Spleen (tissue), 11 donors: ENCODE results near the gene ERG28. TPM values are rescaled to one million over a fixed set of nuclear protein-coding genes. Genes with fewer than 3 reads are reported as not detected.

ENCODE experiments used
- DNase-seq: peaks from one replicate; pipeline ENCODE4 v3.0.0-alpha.2; 2020
- H3K27ac ChIP-seq, 8 donors: fragments of 200-600 bp; sonication (generic) in 7 of 8; 1 replicate in 4 of 8; 2 replicates in 4 of 8; pipeline versions ENCODE4 v1.5.0 to v1.8.0; 2016 to 2021; ENCODE audit warnings: inconsistent platforms in 4 of 8, mild to moderate bottlenecking in 4 of 8, moderate library complexity in 1 of 8
- H3K27me3 ChIP-seq, 7 donors: fragments of 200-600 bp; sonication (generic) in 6 of 7; replicated peaks in 1 of 7; 1 replicate in 4 of 7; 2 replicates in 3 of 7; pipeline versions ENCODE4 v1.5.0 to v1.8.0; 2016 to 2021; ENCODE audit warnings: inconsistent platforms in 3 of 7, mild to moderate bottlenecking in 1 of 7
- H3K36me3 ChIP-seq, 6 donors: fragments of 200-600 bp; sonication (generic) in 5 of 6; 1 replicate in 4 of 6; 2 replicates in 2 of 6; pipeline versions ENCODE4 v1.5.0 to v1.8.0; 2016 to 2021; ENCODE audit warnings: inconsistent platforms in 2 of 6
- H3K4me1 ChIP-seq, 6 donors: fragments of 200-600 bp; sonication (generic) in 5 of 6; 1 replicate in 3 of 6; 2 replicates in 3 of 6; pipeline versions ENCODE4 v1.5.0 to v1.8.0; 2016 to 2021; ENCODE audit warnings: inconsistent platforms in 3 of 6
- H3K4me3 ChIP-seq, 8 donors: fragments of 200-600 bp; sonication (generic) in 7 of 8; 1 replicate in 4 of 8; 2 replicates in 4 of 8; pipeline versions ENCODE4 v1.5.0 to v1.8.0; 2016 to 2021; ENCODE audit warnings: inconsistent platforms in 4 of 8, mild to moderate bottlenecking in 4 of 8, moderate library complexity in 2 of 8
- H3K9me3 ChIP-seq, 8 donors: fragments of 200-600 bp; sonication (generic) in 7 of 8; 1 replicate in 4 of 8; 2 replicates in 4 of 8; pipeline versions ENCODE4 v1.5.0 to v1.8.0; 2016 to 2021; ENCODE audit warnings: inconsistent platforms in 4 of 8
- CTCF ChIP-seq, 11 experiments: fragments of 200-600 bp in 7 of 11; fragments of 450-650 bp in 4 of 11; sonication (generic) in 4 of 11; IDR thresholded peaks in 8 of 11; conservative IDR thresholded peaks in 3 of 11; 1 replicate in 7 of 11; 2 replicates in 4 of 11; pipeline versions ENCODE4 v1.4.0 to v1.8.0; 2016 to 2021; ENCODE audit warnings: antibody characterized with exemption in 11 of 11, inconsistent platforms in 4 of 11, mild to moderate bottlenecking in 1 of 11
- POLR2A ChIP-seq, 3 donors: fragments of 450-650 bp; IDR thresholded peaks; one replicate each; pipeline ENCODE4 v1.5.1; 2017; ENCODE audit warnings: antibody characterized with exemption in 3 of 3, mild to moderate bottlenecking in 1 of 3
- POLR2AphosphoS5 ChIP-seq, 3 donors: sonication (generic); formaldehyde crosslinking; IDR thresholded peaks; one replicate each; pipeline ENCODE4 v1.5.1; 2017; ENCODE audit warnings: antibody characterized with exemption in 3 of 3
- WGBS, 5 donors: extraction: QIAGEN DNeasy Blood & Tissue Kit in 3 of 5; methylation state at CpG; one replicate each; pipeline versions ENCODE4 v1.1.5 to v1.1.7; 2013 to 2018; 5-methylcytosine and 5-hydroxymethylcytosine counted together
- intact Hi-C: fragments of 100-400 bp; cut with DNase I; formaldehyde crosslinking; loops from one replicate; pipeline ENCODE4 v1.15.0; 2023; ENCODE audit warnings: low total_unique reads
- polyA plus RNA-seq, 3 donors: library from polyadenylated mRNA; stranded (reverse); fragments of 200-250 nt; gene quantifications; one replicate each; pipeline ENCODE4 v1.2.1, GENCODE V29; 2013
- total RNA-seq, 7 donors: library from RNA; depleted of rRNA in 3 of 7; stranded (reverse); fragments of >200 nt in 3 of 7; fragmentation: NEBNext Ultra II Directional in 4 of 7; extraction: Animal tissue kit (Norgen Biotek cat#: 25700) in 4 of 7; gene quantifications; one replicate each; pipeline versions ENCODE4 v1.1.0 to v1.2.1, GENCODE V29; 2016 to 2021
- donor health status: healthy with polysubstance abuse.
- donor health status: DM: no; HTN: no; CAD: no; lungs with moderate emphysema.
- donor health status: DM: no; HTN: no; CAD: no.
- donor health status: Bipolar disorder and iron deficiency.
- donor health status: healthy.
- donor health status: DM: no; HTN: no; CAD: no.
- donor health status: DM: yes; HTN: yes; CAD: no.

Gene ERG28
- total and polyA plus RNA-seq, 10 donors = 6.1 to 11.1 (median 7.8) TPM

GRCh38 chr14:75625034-75625433, 35.6 kb downstream of the ERG28 start:
- Histone ChIP-seq H3K27ac (peak overlapping the region in 3 of 8 donors; percentile 59 to 82 (median 64)), H3K27me3 (no peaks in the 10 kb centered on the region), H3K9me3 (no peaks in the 10 kb centered on the region), H3K4me3 (no peak overlapping the region), H3K36me3 (peaks cover 0 to 8% (median 0%) of the 10 kb centered on the region in 6 donors), H3K4me1 (peaks cover 0 to 15% (median 3%) of the 10 kb centered on the region in 6 donors)
- no peak for TF ChIP-seq CTCF (IDR thresholded peaks at IDR 0.05 in 8 of 11, conservative IDR thresholded peaks at IDR 0.05 in 3 of 11)
- no peak for TF ChIP-seq POLR2A (IDR thresholded peaks at IDR 0.05)
- no peak for TF ChIP-seq POLR2AphosphoS5 (IDR thresholded peaks at IDR 0.05)
- WGBS, 5 donors = 76 to 98% (median 95%) methylated on average over 3 of the region's 3 CpGs
- no peak for DNase-seq
- intact Hi-C loops = no loop called here

- no peaks in the 10 kb centered on the region for H3K27me3 ChIP-seq
- intact Hi-C loops = no loop called here
- H3K4me3 ChIP-seq = no peak overlapping the region
- 73 to 97% (median 84%) methylated on average over 1 of the region's 1 CpG for WGBS, 5 donors
- peaks cover 0 to under 1% (median 0%) of the 10 kb centered on the region in 6 donors for H3K36me3 ChIP-seq
- H3K9me3 ChIP-seq = no peaks in the 10 kb centered on the region
- no peak for TF ChIP-seq POLR2A (IDR thresholded peaks at IDR 0.05)
- peak in 2 of 3 donors; percentile 52 to 80 for TF ChIP-seq POLR2AphosphoS5 (IDR thresholded peaks at IDR 0.05)
- TF ChIP-seq CTCF (IDR thresholded peaks at IDR 0.05 in 8 of 11, conservative IDR thresholded peaks at IDR 0.05 in 3 of 11) = no peak
- peaks cover 0 to 41% (median 11%) of the 10 kb centered on the region in 6 donors for H3K4me1 ChIP-seq
- DNase-seq = no peak
- peak overlapping the region in 4 of 8 donors; percentile 32 to 59 (median 44) for H3K27ac ChIP-seq
Observed at GRCh38 chr14:75619548-75619947, 41.1 kb downstream of the ERG28 start.

- Histone ChIP-seq H3K4me3 (no peak overlapping the region), H3K27ac (peak overlapping the region in 7 of 8 donors; percentile 15 to 86 (median 74)), H3K4me1 (peaks cover 0 to 50% (median 20%) of the 10 kb centered on the region in 6 donors), H3K36me3 (no peaks in the 10 kb centered on the region), H3K27me3 (no peaks in the 10 kb centered on the region), H3K9me3 (no peaks in the 10 kb centered on the region)
- DNase-seq = peak; percentile 75
- intact Hi-C loops = no loop called here
- TF ChIP-seq POLR2AphosphoS5 (IDR thresholded peaks at IDR 0.05) = peak in 2 of 3 donors; percentile 64 to 82
- no peak for TF ChIP-seq POLR2A (IDR thresholded peaks at IDR 0.05)
- no peak for TF ChIP-seq CTCF (IDR thresholded peaks at IDR 0.05 in 8 of 11, conservative IDR thresholded peaks at IDR 0.05 in 3 of 11)
- WGBS, 5 donors = 34 to 64% (median 41%) methylated on average over 4 of the region's 4 CpGs
Observed at GRCh38 chr14:75615200-75615599, 45.5 kb downstream of the ERG28 start.

GRCh38 chr14:75614179-75614578, 46.5 kb downstream of the ERG28 start:
- Histone ChIP-seq H3K4me3 (no peak overlapping the region), H3K27me3 (no peaks in the 10 kb centered on the region), H3K9me3 (no peaks in the 10 kb centered on the region), H3K4me1 (peaks cover 0 to 53% (median 21%) of the 10 kb centered on the region in 6 donors), H3K27ac (peak overlapping the region in 6 of 8 donors; percentile 46 to 86 (median 76)), H3K36me3 (no peaks in the 10 kb centered on the region)
- intact Hi-C loops = no loop called here
- TF ChIP-seq POLR2A (IDR thresholded peaks at IDR 0.05) (no peak), POLR2AphosphoS5 (IDR thresholded peaks at IDR 0.05) (peak in 1 of 3 donors; percentile 57), CTCF (IDR thresholded peaks at IDR 0.05 in 8 of 11, conservative IDR thresholded peaks at IDR 0.05 in 3 of 11) (no peak)
- WGBS, 5 donors = 47 to 64% (median 51%) methylated on average over 4 of the region's 4 CpGs
- no peak for DNase-seq
